H1 (cell line): ENCODE data around the gene GLRX3. TPM values are rescaled to one million over a fixed set of nuclear protein-coding genes. Genes with fewer than 3 reads are reported as not detected.

Experiments
- EGR1 ChIP-seq: IDR thresholded peaks from 2 replicates; pipeline ENCODE4 v1.6.1; 2011; ENCODE audit warnings: low read depth, low read length, borderline replicate concordance
- polyA plus RNA-seq, 7 experiments: library from polyadenylated mRNA; depleted of rRNA in 3 of 7; stranded (reverse) in 5 of 7; unstranded in 2 of 7; fragments of >200 nt in 5 of 7; fragments of 200-250 nt in 2 of 7; gene quantifications; 1 replicate in 5 of 7; 2 replicates in 1 of 7; 4 replicates in 1 of 7; pipeline versions ENCODE4 v1.2.1 to v1.2.3, GENCODE V29; 2011 to 2013; ENCODE audit warnings: missing spikeins in 2 of 7, mixed read lengths in 2 of 7
- total RNA-seq: library from RNA; stranded (reverse); fragmentation: NEBNext Ultra II Directional; extraction: Animal tissue kit (Norgen Biotek cat#: 25700); gene quantifications from 2 replicates; pipeline ENCODE4 v1.2.1, GENCODE V29; 2021
- TF ChIP-seq, protein P1 (sequence below): fragments of 300-600 bp; sonication (generic); IDR thresholded peaks from 2 replicates; pipeline ENCODE4 v1.7.1; 2012; ENCODE audit warnings: low read length, moderate library complexity, mild to moderate bottlenecking, inconsistent platforms; ENCODE audit not compliant: insufficient replicate concordance

Gene GLRX3
- total and polyA plus RNA-seq, 2 of the 8 experiments (the other 6 are each of a cell fraction or from before 2014, with no cell fraction given) = 59.9 to 157 TPM

DNA sequence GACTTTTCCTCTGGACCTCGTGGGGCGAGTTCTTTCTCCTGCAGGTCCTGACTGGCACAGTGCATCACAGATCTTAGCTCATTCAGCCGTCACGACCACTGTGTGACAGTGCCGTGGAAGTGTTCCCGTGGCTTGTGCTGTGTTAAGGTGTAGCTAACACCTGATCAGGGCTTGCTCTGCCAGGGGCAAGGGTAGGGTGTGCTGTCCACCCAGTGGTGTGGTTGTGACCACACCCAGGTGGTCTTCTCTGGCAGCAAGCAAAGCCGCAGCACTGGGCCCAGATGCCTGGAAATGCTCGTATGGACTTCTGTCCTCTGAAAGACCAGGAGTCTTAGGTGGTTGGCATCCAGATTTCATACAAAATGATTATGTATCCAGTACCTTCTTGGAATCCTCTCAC lies 86.2 kb downstream of the GLRX3 start (continued):
- TF ChIP-seq, protein P1, sequence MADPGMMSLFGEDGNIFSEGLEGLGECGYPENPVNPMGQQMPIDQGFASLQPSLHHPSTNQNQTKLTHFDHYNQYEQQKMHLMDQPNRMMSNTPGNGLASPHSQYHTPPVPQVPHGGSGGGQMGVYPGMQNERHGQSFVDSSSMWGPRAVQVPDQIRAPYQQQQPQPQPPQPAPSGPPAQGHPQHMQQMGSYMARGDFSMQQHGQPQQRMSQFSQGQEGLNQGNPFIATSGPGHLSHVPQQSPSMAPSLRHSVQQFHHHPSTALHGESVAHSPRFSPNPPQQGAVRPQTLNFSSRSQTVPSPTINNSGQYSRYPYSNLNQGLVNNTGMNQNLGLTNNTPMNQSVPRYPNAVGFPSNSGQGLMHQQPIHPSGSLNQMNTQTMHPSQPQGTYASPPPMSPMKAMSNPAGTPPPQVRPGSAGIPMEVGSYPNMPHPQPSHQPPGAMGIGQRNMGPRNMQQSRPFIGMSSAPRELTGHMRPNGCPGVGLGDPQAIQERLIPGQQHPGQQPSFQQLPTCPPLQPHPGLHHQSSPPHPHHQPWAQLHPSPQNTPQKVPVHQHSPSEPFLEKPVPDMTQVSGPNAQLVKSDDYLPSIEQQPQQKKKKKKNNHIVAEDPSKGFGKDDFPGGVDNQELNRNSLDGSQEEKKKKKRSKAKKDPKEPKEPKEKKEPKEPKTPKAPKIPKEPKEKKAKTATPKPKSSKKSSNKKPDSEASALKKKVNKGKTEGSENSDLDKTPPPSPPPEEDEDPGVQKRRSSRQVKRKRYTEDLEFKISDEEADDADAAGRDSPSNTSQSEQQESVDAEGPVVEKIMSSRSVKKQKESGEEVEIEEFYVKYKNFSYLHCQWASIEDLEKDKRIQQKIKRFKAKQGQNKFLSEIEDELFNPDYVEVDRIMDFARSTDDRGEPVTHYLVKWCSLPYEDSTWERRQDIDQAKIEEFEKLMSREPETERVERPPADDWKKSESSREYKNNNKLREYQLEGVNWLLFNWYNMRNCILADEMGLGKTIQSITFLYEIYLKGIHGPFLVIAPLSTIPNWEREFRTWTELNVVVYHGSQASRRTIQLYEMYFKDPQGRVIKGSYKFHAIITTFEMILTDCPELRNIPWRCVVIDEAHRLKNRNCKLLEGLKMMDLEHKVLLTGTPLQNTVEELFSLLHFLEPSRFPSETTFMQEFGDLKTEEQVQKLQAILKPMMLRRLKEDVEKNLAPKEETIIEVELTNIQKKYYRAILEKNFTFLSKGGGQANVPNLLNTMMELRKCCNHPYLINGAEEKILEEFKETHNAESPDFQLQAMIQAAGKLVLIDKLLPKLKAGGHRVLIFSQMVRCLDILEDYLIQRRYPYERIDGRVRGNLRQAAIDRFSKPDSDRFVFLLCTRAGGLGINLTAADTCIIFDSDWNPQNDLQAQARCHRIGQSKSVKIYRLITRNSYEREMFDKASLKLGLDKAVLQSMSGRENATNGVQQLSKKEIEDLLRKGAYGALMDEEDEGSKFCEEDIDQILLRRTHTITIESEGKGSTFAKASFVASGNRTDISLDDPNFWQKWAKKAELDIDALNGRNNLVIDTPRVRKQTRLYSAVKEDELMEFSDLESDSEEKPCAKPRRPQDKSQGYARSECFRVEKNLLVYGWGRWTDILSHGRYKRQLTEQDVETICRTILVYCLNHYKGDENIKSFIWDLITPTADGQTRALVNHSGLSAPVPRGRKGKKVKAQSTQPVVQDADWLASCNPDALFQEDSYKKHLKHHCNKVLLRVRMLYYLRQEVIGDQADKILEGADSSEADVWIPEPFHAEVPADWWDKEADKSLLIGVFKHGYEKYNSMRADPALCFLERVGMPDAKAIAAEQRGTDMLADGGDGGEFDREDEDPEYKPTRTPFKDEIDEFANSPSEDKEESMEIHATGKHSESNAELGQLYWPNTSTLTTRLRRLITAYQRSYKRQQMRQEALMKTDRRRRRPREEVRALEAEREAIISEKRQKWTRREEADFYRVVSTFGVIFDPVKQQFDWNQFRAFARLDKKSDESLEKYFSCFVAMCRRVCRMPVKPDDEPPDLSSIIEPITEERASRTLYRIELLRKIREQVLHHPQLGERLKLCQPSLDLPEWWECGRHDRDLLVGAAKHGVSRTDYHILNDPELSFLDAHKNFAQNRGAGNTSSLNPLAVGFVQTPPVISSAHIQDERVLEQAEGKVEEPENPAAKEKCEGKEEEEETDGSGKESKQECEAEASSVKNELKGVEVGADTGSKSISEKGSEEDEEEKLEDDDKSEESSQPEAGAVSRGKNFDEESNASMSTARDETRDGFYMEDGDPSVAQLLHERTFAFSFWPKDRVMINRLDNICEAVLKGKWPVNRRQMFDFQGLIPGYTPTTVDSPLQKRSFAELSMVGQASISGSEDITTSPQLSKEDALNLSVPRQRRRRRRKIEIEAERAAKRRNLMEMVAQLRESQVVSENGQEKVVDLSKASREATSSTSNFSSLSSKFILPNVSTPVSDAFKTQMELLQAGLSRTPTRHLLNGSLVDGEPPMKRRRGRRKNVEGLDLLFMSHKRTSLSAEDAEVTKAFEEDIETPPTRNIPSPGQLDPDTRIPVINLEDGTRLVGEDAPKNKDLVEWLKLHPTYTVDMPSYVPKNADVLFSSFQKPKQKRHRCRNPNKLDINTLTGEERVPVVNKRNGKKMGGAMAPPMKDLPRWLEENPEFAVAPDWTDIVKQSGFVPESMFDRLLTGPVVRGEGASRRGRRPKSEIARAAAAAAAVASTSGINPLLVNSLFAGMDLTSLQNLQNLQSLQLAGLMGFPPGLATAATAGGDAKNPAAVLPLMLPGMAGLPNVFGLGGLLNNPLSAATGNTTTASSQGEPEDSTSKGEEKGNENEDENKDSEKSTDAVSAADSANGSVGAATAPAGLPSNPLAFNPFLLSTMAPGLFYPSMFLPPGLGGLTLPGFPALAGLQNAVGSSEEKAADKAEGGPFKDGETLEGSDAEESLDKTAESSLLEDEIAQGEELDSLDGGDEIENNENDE = no peak
- no peak for TF ChIP-seq EGR1
